Loucy (cell line): Measurements from ENCODE around the gene PEX14.

Experiments used
- H2AFZ ChIP-seq: fragments of 200-600 bp; sonication (generic); 2 replicates; pipeline ENCODE4 v1.6.0; 2016; ENCODE audit warnings: antibody characterized with exemption, mild to moderate bottlenecking, low read length, moderate library complexity
- H3F3A ChIP-seq: fragments of 200-600 bp; 2 replicates; pipeline ENCODE4 v1.6.0; 2016; ENCODE audit warnings: antibody characterized with exemption, low read depth, mild to moderate bottlenecking
- H3K27me3 ChIP-seq: fragments of 200-600 bp; sonication (generic); 2 replicates; pipeline ENCODE4 v1.6.1; 2014; ENCODE audit warnings: low read length, mild to moderate bottlenecking; ENCODE audit not compliant: insufficient read depth, poor library complexity, severe bottlenecking
- H3K36me3 ChIP-seq: fragments of 200-600 bp; sonication (generic); 2 replicates; pipeline ENCODE4 v1.6.1; 2016; ENCODE audit warnings: low read length; ENCODE audit not compliant: insufficient read depth
- H3K4me1 ChIP-seq: fragments of 200-600 bp; sonication (generic); 2 replicates; pipeline ENCODE4 v1.5.1; 2014; ENCODE audit warnings: low read length, mild to moderate bottlenecking; ENCODE audit not compliant: insufficient read depth, poor library complexity, severe bottlenecking
- H3K4me2 ChIP-seq: fragments of 200-600 bp; sonication (generic); 2 replicates; pipeline ENCODE4 v1.6.0; 2014; ENCODE audit warnings: antibody characterized with exemption, low read length, low read depth, mild to moderate bottlenecking; ENCODE audit not compliant: poor library complexity, severe bottlenecking
- H3K4me3 ChIP-seq: fragments of 200-600 bp; sonication (generic); 2 replicates; pipeline ENCODE4 v1.5.1; 2014; ENCODE audit warnings: low read length, mild to moderate bottlenecking, mixed read lengths; ENCODE audit not compliant: poor library complexity, severe bottlenecking
- H3K79me2 ChIP-seq: fragments of 200-600 bp; sonication (generic); 2 replicates; pipeline ENCODE4 v1.6.1; 2014; ENCODE audit warnings: low read length; ENCODE audit not compliant: insufficient read depth
- H3K9ac ChIP-seq: fragments of 200-600 bp; sonication (generic); 2 replicates; pipeline ENCODE4 v1.6.0; 2014; ENCODE audit warnings: mild to moderate bottlenecking, low read depth, low read length, moderate library complexity; ENCODE audit not compliant: poor library complexity, severe bottlenecking
- H3K9me2 ChIP-seq: fragments of 200-600 bp; sonication (generic); replicated peaks from 2 replicates; pipeline ENCODE4 v1.6.1; 2016; ENCODE audit warnings: low read depth, low read length, mixed read lengths
- H3K9me3 ChIP-seq: fragments of 200-600 bp; sonication (generic); 2 replicates; pipeline ENCODE4 v1.6.1; 2014; ENCODE audit warnings: mild to moderate bottlenecking, antibody characterized with exemption, low read length, low read depth; ENCODE audit not compliant: insufficient read depth
- H4K20me1 ChIP-seq: fragments of 200-600 bp; sonication (generic); 2 replicates; pipeline ENCODE4 v1.6.0; 2014; ENCODE audit warnings: antibody characterized with exemption, low read length, mild to moderate bottlenecking; ENCODE audit not compliant: insufficient read depth, poor library complexity, severe bottlenecking
- EZH2phosphoT487 ChIP-seq: fragments of 200-600 bp; IDR thresholded peaks from 2 replicates; pipeline ENCODE4 v1.6.1; 2018; ENCODE audit warnings: antibody characterized with exemption, mild to moderate bottlenecking, moderate library complexity, borderline replicate concordance
- TF ChIP-seq, protein P1 (sequence below): fragments of 200-600 bp; sonication (generic); conservative IDR thresholded peaks from 2 replicates; pipeline ENCODE4 v1.5.1; 2014; ENCODE audit warnings: mild to moderate bottlenecking, antibody characterized with exemption, low read length

Gene PEX14

DNA sequence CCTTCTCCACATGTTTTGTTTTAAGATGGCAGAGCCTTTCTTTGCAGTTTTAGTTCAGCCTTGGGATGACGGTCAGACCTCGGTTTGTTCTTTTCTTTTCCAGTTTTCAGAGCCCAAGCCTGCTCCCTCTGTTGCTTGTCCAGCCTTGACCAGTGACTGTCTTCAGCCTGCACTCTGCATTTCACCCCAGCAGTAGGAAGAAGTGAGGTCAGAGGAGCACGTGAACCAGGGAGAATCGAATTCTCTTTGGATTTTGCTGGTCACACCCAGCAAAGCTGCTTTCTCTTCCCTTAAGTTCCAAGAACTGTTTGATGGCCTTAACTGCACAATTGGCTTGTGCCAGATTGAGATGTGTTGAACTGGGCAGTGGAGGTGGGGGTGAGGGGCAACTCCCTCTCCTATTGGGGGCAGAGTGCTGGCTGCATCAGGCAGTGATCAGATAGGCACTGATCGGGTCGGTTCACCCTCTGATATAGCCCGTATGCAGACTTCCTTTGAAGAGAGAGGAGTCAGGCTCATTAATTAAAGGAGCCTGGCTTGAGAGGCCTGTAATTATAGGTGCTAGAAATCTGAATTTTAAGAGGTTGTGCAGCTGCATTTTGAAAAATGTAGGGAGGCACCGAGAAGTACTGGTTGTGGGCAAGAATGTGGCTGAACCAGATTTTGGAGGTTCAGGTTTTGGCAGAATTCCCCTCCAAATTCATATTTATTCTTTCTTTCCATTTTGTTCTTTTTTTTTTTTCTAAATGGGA is 42.4 kb downstream of the PEX14 start:
- Histone ChIP-seq H3K79me2 (peaks cover 98% of the 10 kb centered on the region), H3K4me1 (peaks cover 60% of the 10 kb centered on the region), H4K20me1 (no peaks in the 10 kb centered on the region), H3K4me3 (no peak overlapping the region), H3K36me3 (peaks cover 6% of the 10 kb centered on the region; the same call in 1 of the 2 replicates), H3K9me3 (no peaks in the 10 kb centered on the region), H3K4me2 (peak overlapping the region; percentile 97), H3K9ac (peak overlapping the region; percentile 92), H2AFZ (no peak overlapping the region), H3K9me2 (no peaks in the 10 kb centered on the region), H3F3A (0 out of 2 replicates have a peak, but pooled peaks cover 3% of the 10 kb centered on the region), H3K27me3 (no peaks in the 10 kb centered on the region)
- no peak for TF ChIP-seq EZH2phosphoT487
- TF ChIP-seq, protein P1, sequence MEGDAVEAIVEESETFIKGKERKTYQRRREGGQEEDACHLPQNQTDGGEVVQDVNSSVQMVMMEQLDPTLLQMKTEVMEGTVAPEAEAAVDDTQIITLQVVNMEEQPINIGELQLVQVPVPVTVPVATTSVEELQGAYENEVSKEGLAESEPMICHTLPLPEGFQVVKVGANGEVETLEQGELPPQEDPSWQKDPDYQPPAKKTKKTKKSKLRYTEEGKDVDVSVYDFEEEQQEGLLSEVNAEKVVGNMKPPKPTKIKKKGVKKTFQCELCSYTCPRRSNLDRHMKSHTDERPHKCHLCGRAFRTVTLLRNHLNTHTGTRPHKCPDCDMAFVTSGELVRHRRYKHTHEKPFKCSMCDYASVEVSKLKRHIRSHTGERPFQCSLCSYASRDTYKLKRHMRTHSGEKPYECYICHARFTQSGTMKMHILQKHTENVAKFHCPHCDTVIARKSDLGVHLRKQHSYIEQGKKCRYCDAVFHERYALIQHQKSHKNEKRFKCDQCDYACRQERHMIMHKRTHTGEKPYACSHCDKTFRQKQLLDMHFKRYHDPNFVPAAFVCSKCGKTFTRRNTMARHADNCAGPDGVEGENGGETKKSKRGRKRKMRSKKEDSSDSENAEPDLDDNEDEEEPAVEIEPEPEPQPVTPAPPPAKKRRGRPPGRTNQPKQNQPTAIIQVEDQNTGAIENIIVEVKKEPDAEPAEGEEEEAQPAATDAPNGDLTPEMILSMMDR = no peak

- no peaks in the 10 kb centered on the region for H3K9me2 ChIP-seq
- TF ChIP-seq EZH2phosphoT487 = no peak
- TF ChIP-seq, protein P1 = no peak
- no peaks in the 10 kb centered on the region for H3K27me3 ChIP-seq
- H2AFZ ChIP-seq = no peak overlapping the region
- H3K4me2 ChIP-seq = peak overlapping the region; percentile 97
- no peaks in the 10 kb centered on the region for H3F3A ChIP-seq
- peaks cover 60% of the 10 kb centered on the region for H3K4me1 ChIP-seq
- no peaks in the 10 kb centered on the region for H3K9me3 ChIP-seq
- H4K20me1 ChIP-seq = peaks cover 3% of the 10 kb centered on the region
- peak overlapping the region; percentile 92 for H3K9ac ChIP-seq
- peaks cover 6% of the 10 kb centered on the region; the same call in 1 of the 2 replicates for H3K36me3 ChIP-seq
- H3K4me3 ChIP-seq = no peak overlapping the region
- H3K79me2 ChIP-seq = peaks cover 95% of the 10 kb centered on the region
Observed at GRCh38 chr1:10517677-10517982, 42.9 kb downstream of the PEX14 start.

DNA sequence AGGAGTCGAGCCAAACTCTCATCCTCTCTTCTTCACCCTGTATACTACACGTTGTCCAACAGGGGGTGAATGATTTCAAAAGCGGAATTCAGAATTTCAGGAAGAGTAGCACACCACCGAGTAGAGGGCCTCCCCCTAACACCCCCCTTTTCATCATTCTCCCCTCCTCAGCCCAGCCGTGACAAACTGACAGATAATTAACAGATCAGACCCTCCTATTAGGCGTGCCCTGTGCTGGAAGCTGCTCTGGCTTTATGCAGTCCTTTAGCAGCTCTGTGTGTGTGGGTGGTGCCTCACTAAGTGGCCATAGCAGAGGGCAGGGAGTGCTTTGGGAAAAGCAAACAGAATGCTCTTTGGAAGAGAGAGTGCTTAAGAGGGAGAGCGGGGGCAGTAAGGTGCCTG is 44.3 kb downstream of the PEX14 start:
- H3K79me2 ChIP-seq = peaks cover 83% of the 10 kb centered on the region
- no peaks in the 10 kb centered on the region for H3K9me3 ChIP-seq
- no peaks in the 10 kb centered on the region for H3K9me2 ChIP-seq

More for the DNA sequence above, 44.3 kb downstream of the PEX14 start:
- TF ChIP-seq EZH2phosphoT487 = no peak
- TF ChIP-seq, protein P1 = 0 out of 2 replicates have a peak, but pooled peaks have one; percentile 10
- H3K36me3 ChIP-seq = peaks cover 6% of the 10 kb centered on the region; the same call in 1 of the 2 replicates
- no peak overlapping the region for H3K9ac ChIP-seq
- peaks cover 49% of the 10 kb centered on the region for H3K4me1 ChIP-seq
- H3K4me2 ChIP-seq = no peak overlapping the region
- H3F3A ChIP-seq = no peaks in the 10 kb centered on the region
- H3K4me3 ChIP-seq = no peak overlapping the region
- H3K27me3 ChIP-seq = no peaks in the 10 kb centered on the region
- H4K20me1 ChIP-seq = peaks cover 3% of the 10 kb centered on the region
- no peak overlapping the region for H2AFZ ChIP-seq
